Lung (tissue), 12 donors: ENCODE results near the gene CYP2R1. TPM values are rescaled to one million over a fixed set of nuclear protein-coding genes. Genes with fewer than 3 reads are reported as not detected.

ENCODE experiments used
- ATAC-seq: fragments of 200-7000 bp; cut with Tn5 transposase; one replicate; pipeline ENCODE4 v1.9.1; 2020; ENCODE audit warnings: moderate number of reproducible peaks; ENCODE audit not compliant: insufficient read depth, low FRiP score
- DNase-seq, 3 donors: peaks; one replicate each; pipeline ENCODE4 v3.0.0-alpha.2; 2013 to 2017
- H3K27ac ChIP-seq, 2 donors: one replicate each; pipeline ENCODE4 v1.5.1; 2013; ENCODE audit warnings: mild to moderate bottlenecking in 2 of 2, moderate library complexity in 2 of 2, control low read depth in 1 of 2, inconsistent platforms in 1 of 2, low read depth in 1 of 2, low read length in 1 of 2
- H3K27me3 ChIP-seq, 3 donors: one replicate each; pipeline ENCODE4 v1.5.1; 2013; ENCODE audit warnings: low read length in 2 of 3; ENCODE audit not compliant: control insufficient read depth in 3 of 3, insufficient read depth in 3 of 3
- H3K36me3 ChIP-seq, 4 donors: one replicate each; pipeline ENCODE4 v1.5.1; 2013; ENCODE audit warnings: low read length in 4 of 4, mild to moderate bottlenecking in 1 of 4, moderate library complexity in 1 of 4; ENCODE audit not compliant: control insufficient read depth in 4 of 4, insufficient read depth in 4 of 4
- H3K4me1 ChIP-seq, 5 donors: one replicate each; pipeline ENCODE4 v1.5.1; 2013; ENCODE audit warnings: low read length in 5 of 5, mild to moderate bottlenecking in 2 of 5, moderate library complexity in 1 of 5; ENCODE audit not compliant: control insufficient read depth in 5 of 5, insufficient read depth in 5 of 5
- H3K4me3 ChIP-seq: one replicate; pipeline ENCODE4 v1.5.1; 2013; ENCODE audit warnings: mild to moderate bottlenecking, control low read depth, moderate library complexity
- H3K9ac ChIP-seq, 2 donors: one replicate each; pipeline ENCODE4 v1.5.1; 2013; ENCODE audit warnings: low read length in 2 of 2, control low read depth in 1 of 2; ENCODE audit not compliant: insufficient read depth in 1 of 2
- H3K9me3 ChIP-seq, 4 donors: one replicate each; pipeline ENCODE4 v1.5.1; 2013; ENCODE audit warnings: low read length in 3 of 4, mild to moderate bottlenecking in 1 of 4, moderate library complexity in 1 of 4; ENCODE audit not compliant: control insufficient read depth in 4 of 4, insufficient read depth in 3 of 4
- CTCF ChIP-seq: IDR thresholded peaks from 2 replicates; pipeline ENCODE4 v1.5.1; 2012; ENCODE audit warnings: mild to moderate bottlenecking; ENCODE audit errors: control extremely low read depth, extremely low read depth
- WGBS, 2 donors: extraction: QIAGEN DNeasy Blood & Tissue Kit; methylation state at CpG; one replicate each; pipeline ENCODE4 v1.1.7; 2013; 5-methylcytosine and 5-hydroxymethylcytosine counted together
- polyA plus RNA-seq, 2 donors: library from polyadenylated mRNA; stranded (reverse); fragments of 200-250 nt; gene quantifications; one replicate each; pipeline ENCODE4 v1.2.1, GENCODE V29; 2013
- total RNA-seq, 2 donors: library from RNA; depleted of rRNA in 1 of 2; stranded (reverse); fragments of >200 nt in 1 of 2; gene quantifications; one replicate each; pipeline ENCODE4 v1.2.1, GENCODE V29; 2014 to 2021
- donor health status: control.
- donor health status: control.
- donor health status: Bipolar disorder and iron deficiency.
- donor health status: healthy.
- donor health status: DM: yes; HTN: yes; CAD: no.

CYP2R1 gene
- total and polyA plus RNA-seq, 4 donors = 9.9 to 33.4 (median 19.2) TPM

- Histone ChIP-seq H3K4me3 (no peak overlapping the region), H3K4me1 (peaks cover 0 to 12% (median 0%) of the 10 kb centered on the region in 5 donors), H3K27ac (peak overlapping the region in 1 of 2 donors; percentile 92), H3K36me3 (peaks cover 0 to 2% (median 0%) of the 10 kb centered on the region in 4 donors), H3K9ac (peak overlapping the region in 1 of 2 donors; percentile 46), H3K27me3 (no peaks in the 10 kb centered on the region), H3K9me3 (no peaks in the 10 kb centered on the region)
- TF ChIP-seq CTCF = no peak
- ATAC-seq (no peak), DNase-seq (no peak)
- WGBS, 2 donors = 72 to 97% methylated on average over 2 of the region's 2 CpGs
These were observed 546 bp upstream of the CYP2R1 start for GRCh38 chr11:14892577-14892976.

- 0% methylated on average over 51 to 67 of the region's 67 CpGs for WGBS, 2 donors
- H3K27ac ChIP-seq = peak overlapping the region; percentile 85 to 92
- TF ChIP-seq CTCF = no peak
- peaks cover 0 to 2% (median 0%) of the 10 kb centered on the region in 4 donors for H3K36me3 ChIP-seq
- H3K4me3 ChIP-seq = peak overlapping the region; percentile 80
- peak; percentile 89 for ATAC-seq
- DNase-seq = peak; percentile 93 to 94 (median 94)
- H3K9me3 ChIP-seq = no peaks in the 10 kb centered on the region
- H3K27me3 ChIP-seq = no peaks in the 10 kb centered on the region
- peaks cover 0 to 12% (median under 1%) of the 10 kb centered on the region in 5 donors for H3K4me1 ChIP-seq
- H3K9ac ChIP-seq = peak overlapping the region; percentile 43 to 85
These were observed 642 bp downstream of the CYP2R1 start for GRCh38 chr11:14891143-14892035.

GRCh38 chr11:14886513-14886912 lies 5.5 kb downstream of the CYP2R1 start:
- Histone ChIP-seq H3K27ac (no peak overlapping the region), H3K4me1 (peaks cover 0 to 12% (median 1%) of the 10 kb centered on the region in 5 donors), H3K36me3 (peaks cover 0 to 4% (median 1%) of the 10 kb centered on the region in 4 donors), H3K9ac (no peak overlapping the region), H3K27me3 (no peaks in the 10 kb centered on the region), H3K9me3 (no peaks in the 10 kb centered on the region), H3K4me3 (no peak overlapping the region)
- no peak for DNase-seq
- 52 to 56% methylated on average over 1 of the region's 1 CpG for WGBS, 2 donors
- no peak for ATAC-seq
- no peak for TF ChIP-seq CTCF
